ENCODE data around the gene ZNF316. TPM values are rescaled to one million over a fixed set of nuclear protein-coding genes. Genes with fewer than 3 reads are reported as not detected.

Gene ZNF316
- total RNA-seq, 1 experiment from 2014 or later, result 48.9 TPM

DNA sequence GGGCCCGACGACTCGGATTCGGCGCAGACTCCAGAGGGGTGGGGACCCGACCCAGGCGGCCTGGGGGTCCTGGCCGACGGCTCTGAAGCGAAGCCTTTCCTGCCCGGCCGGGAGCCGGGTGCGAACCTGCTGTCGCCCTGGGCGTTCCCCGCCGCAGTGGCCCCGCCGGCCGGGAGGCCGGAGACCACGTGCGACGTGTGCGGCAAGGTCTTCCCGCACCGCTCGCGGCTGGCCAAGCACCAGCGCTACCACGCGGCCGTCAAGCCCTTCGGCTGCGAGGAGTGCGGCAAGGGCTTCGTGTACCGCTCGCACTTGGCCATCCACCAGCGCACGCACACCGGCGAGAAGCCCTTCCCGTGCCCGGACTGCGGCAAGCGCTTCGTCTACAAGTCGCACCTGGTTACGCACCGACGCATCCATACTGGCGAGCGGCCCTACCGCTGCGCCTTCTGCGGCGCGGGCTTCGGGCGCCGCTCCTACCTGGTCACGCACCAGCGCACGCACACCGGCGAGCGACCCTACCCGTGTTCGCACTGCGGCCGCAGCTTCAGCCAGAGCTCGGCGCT, 15.4 kb downstream of the ZNF316 start:
- Mint-ChIP-seq H3K4me3 (ENCODE audit: low read depth, unreplicated experiment) (no peak overlapping the region), H3K27me3 (ENCODE audit: unreplicated experiment) (no peaks in the 10 kb centered on the region), H3K36me3 (ENCODE audit: insufficient read depth, unreplicated experiment) (peaks cover 87% of the 10 kb centered on the region), H3K27ac (ENCODE audit: unreplicated experiment) (peak overlapping the region; percentile 64), H3K9me3 (ENCODE audit: low read depth, unreplicated experiment) (peaks cover 10% of the 10 kb centered on the region), H3K4me1 (ENCODE audit: low read depth, unreplicated experiment) (no peaks in the 10 kb centered on the region)
- no TSS peak for BruUV-seq (replicated peaks)
- TF ChIP-seq, protein P1, sequence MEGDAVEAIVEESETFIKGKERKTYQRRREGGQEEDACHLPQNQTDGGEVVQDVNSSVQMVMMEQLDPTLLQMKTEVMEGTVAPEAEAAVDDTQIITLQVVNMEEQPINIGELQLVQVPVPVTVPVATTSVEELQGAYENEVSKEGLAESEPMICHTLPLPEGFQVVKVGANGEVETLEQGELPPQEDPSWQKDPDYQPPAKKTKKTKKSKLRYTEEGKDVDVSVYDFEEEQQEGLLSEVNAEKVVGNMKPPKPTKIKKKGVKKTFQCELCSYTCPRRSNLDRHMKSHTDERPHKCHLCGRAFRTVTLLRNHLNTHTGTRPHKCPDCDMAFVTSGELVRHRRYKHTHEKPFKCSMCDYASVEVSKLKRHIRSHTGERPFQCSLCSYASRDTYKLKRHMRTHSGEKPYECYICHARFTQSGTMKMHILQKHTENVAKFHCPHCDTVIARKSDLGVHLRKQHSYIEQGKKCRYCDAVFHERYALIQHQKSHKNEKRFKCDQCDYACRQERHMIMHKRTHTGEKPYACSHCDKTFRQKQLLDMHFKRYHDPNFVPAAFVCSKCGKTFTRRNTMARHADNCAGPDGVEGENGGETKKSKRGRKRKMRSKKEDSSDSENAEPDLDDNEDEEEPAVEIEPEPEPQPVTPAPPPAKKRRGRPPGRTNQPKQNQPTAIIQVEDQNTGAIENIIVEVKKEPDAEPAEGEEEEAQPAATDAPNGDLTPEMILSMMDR (IDR thresholded peaks at IDR 0.05; ENCODE audit: unreplicated experiment), result no peak
- CTCF ChIA-PET, result no interaction called here
- intact Hi-C loops (cut with micrococcal nuclease; ENCODE audit: unreplicated experiment), result no loop called here
- no peak for DNase-seq

DNA sequence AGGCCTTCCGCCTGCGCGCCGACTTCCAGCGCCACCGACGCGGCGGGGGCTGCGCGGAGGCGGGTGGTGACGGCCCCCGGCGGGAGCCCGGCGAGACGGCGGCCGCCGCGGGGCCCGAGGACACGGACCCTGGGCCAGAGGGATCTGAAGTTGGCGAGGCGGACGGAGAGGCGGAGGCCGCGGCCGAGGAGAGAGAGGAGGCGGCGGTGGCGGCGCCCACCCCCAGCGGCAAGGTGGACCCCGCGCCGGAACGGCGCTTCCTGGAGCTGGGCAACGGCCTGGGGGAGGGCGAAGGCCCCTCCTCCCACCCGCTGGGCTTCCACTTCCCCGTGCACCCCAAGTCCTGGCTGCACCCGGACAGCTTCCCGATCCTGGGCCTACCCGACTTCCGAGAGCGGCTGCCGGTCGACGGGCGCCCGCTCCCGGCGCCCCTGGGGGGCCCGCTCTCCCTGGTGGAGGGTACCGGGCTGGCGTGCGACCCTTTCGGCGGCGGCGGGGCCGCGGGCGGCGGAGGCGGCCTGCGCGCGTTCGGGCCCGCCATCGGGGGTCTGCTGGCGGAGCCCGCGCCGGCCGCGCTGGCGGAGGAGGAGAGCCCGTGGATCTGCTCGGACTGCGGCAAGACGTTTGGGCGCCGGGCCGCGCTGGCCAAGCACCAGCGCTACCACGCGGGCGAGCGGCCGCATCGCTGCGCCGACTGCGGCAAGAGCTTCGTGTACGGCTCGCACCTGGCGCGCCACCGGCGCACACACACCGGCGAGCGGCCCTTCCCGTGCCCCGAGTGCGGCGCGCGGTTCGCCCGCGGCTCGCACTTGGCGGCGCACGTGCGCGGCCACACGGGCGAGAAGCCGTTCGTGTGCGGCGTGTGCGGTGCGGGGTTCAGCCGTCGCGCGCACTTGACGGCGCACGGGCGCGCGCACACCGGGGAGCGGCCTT, 16.2 kb downstream of the ZNF316 start:
- Mint-ChIP-seq H3K27ac (ENCODE audit: unreplicated experiment) (no peak overlapping the region), H3K4me1 (ENCODE audit: low read depth, unreplicated experiment) (no peaks in the 10 kb centered on the region), H3K9me3 (ENCODE audit: low read depth, unreplicated experiment) (peaks cover 8% of the 10 kb centered on the region), H3K36me3 (ENCODE audit: insufficient read depth, unreplicated experiment) (peaks cover 82% of the 10 kb centered on the region), H3K27me3 (ENCODE audit: unreplicated experiment) (no peaks in the 10 kb centered on the region), H3K4me3 (ENCODE audit: low read depth, unreplicated experiment) (no peak overlapping the region)
- CTCF ChIA-PET, result no interaction called here
- intact Hi-C loops (cut with micrococcal nuclease; ENCODE audit: unreplicated experiment), result no loop called here
- no TSS peak for BruUV-seq (replicated peaks)
- TF ChIP-seq, protein P1 (IDR thresholded peaks at IDR 0.05; ENCODE audit: unreplicated experiment), result no peak
- DNase-seq, result no peak

DNA sequence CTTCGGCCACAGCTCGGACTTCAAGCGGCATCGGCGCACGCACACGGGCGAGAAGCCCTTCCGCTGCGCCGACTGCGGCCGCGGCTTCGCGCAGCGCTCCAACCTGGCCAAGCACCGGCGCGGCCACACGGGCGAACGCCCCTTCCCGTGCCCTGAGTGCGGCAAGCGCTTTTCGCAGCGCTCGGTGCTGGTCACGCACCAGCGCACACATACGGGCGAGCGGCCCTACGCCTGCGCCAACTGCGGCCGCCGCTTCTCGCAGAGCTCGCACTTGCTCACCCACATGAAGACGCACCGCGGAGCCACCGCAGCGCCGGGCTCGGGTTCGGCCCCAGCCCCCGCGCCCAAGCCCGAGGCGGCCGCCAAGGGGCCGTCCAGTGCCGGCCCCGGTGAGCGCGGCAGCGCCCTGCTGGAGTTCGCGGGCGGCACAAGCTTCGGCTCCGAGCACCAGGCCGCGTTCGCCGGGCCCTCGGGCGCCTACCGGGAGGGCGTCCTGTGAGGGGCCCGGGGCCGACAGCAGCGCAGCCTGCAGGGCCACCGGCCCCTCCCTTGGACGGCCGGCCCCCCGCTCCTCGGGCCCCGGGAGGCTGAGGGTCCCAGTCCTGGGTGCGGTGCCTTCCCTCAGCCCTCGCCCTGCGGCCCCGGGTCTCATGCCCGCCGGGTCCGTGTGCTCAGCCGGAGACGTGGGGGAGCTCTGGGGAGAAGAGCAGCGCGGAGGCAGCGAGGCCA, 17.2 kb downstream of the ZNF316 start:
- no TSS peak for BruUV-seq (replicated peaks)
- CTCF ChIA-PET, result no interaction called here
- no peak for DNase-seq
- Mint-ChIP-seq H3K9me3 (ENCODE audit: low read depth, unreplicated experiment) (peaks cover 8% of the 10 kb centered on the region), H3K4me3 (ENCODE audit: low read depth, unreplicated experiment) (no peak overlapping the region), H3K27me3 (ENCODE audit: unreplicated experiment) (no peaks in the 10 kb centered on the region), H3K36me3 (ENCODE audit: insufficient read depth, unreplicated experiment) (peaks cover 72% of the 10 kb centered on the region), H3K27ac (ENCODE audit: unreplicated experiment) (peak overlapping the region; percentile 77), H3K4me1 (ENCODE audit: low read depth, unreplicated experiment) (no peaks in the 10 kb centered on the region)
- intact Hi-C loops (cut with micrococcal nuclease; ENCODE audit: unreplicated experiment), result no loop called here
- TF ChIP-seq, protein P1 (IDR thresholded peaks at IDR 0.05; ENCODE audit: unreplicated experiment), result no peak

DNA sequence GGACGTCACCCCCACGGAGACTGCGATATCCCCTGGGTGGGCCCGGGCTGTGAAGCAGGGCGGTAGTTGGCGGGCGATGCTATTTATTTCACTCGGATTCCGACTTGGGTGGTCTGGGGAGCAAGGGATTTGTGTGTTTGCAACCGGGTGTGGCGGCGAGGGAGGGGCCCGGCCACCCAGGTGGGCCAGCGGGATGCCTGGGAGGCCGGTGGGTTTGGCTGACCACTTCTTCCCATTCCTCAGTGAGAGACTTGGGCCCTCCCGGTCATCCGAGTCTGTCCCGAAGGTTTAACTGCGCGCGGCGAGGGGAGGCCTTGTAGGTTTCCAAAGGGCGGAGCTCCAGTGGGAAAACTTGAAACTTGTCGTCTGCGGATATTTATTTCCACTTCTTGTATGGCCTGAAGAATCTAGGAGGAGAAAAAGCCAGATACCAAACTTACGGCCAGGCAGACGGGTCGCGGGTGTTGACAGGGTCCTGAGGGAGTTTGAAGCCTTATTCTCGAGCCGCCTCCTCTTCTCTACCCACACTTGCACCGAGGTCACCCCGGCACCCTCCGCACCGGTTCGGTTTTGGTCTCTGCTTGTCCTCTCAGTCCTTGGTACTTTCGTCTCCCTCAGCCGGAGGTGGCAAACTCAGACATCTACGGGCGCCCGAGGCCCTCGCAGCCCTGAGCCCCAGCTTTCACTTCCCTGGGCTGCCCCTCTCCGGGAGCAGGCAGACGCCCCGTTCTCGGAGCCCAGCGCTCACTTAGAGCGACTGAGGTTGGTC, 17.9 kb downstream of the ZNF316 start:
- intact Hi-C loops (cut with micrococcal nuclease; ENCODE audit: unreplicated experiment), result no loop called here

More for the DNA sequence above, 17.9 kb downstream of the ZNF316 start:
- no peaks in the 10 kb centered on the region for H3K4me1 Mint-ChIP-seq (ENCODE audit: low read depth, unreplicated experiment)
- BruUV-seq (replicated peaks), result TSS peak; percentile 28
- TF ChIP-seq, protein P1 (IDR thresholded peaks at IDR 0.05; ENCODE audit: unreplicated experiment), result no peak
- peaks cover 65% of the 10 kb centered on the region for H3K36me3 Mint-ChIP-seq (ENCODE audit: insufficient read depth, unreplicated experiment)
- CTCF ChIA-PET, result no interaction called here
- peaks cover 8% of the 10 kb centered on the region for H3K9me3 Mint-ChIP-seq (ENCODE audit: low read depth, unreplicated experiment)
- H3K27ac Mint-ChIP-seq (ENCODE audit: unreplicated experiment), result peak overlapping the region; percentile 77
- no peak overlapping the region for H3K4me3 Mint-ChIP-seq (ENCODE audit: low read depth, unreplicated experiment)
- DNase-seq, result no peak
- H3K27me3 Mint-ChIP-seq (ENCODE audit: unreplicated experiment), result no peaks in the 10 kb centered on the region

Measured in Calu3 (cell line).